Ovary (tissue), 10 donors: ENCODE data around the gene IGFBP2. TPM values are rescaled to one million over a fixed set of nuclear protein-coding genes. Genes with fewer than 3 reads are reported as not detected.

ENCODE experiments used
- DNase-seq, 5 donors: peaks; one replicate each; pipeline ENCODE4 v3.0.0-alpha.2; 2019 to 2020
- H3K27ac ChIP-seq, 2 donors: fragments of 200-600 bp; one replicate each; pipeline versions ENCODE4 v1.5.1 to v1.8.0; 2019 to 2022
- H3K27me3 ChIP-seq: fragments of 200-600 bp; one replicate; pipeline ENCODE4 v1.8.0; 2022
- H3K36me3 ChIP-seq: fragments of 200-600 bp; sonication (generic); one replicate; pipeline ENCODE4 v1.5.1; 2019
- H3K4me1 ChIP-seq: one replicate; pipeline ENCODE4 v1.8.1; 2013; ENCODE audit warnings: mild to moderate bottlenecking, moderate library complexity; ENCODE audit not compliant: insufficient read depth
- H3K4me3 ChIP-seq: fragments of 200-600 bp; sonication (generic); one replicate; pipeline ENCODE4 v1.5.1; 2017
- H3K9me3 ChIP-seq, 2 donors: fragments of 200-600 bp in 1 of 2; sonication (generic) in 1 of 2; one replicate each; pipeline versions ENCODE4 v1.5.1 to v1.8.1; 2013 to 2019; ENCODE audit warnings: mild to moderate bottlenecking in 1 of 2, moderate library complexity in 1 of 2
- CTCF ChIP-seq, 3 donors: fragments of 450-650 bp in 2 of 3; fragments of 200-600 bp in 1 of 3; IDR thresholded peaks; one replicate each; pipeline versions ENCODE4 v1.5.1 to v1.8.0; 2016 to 2022; ENCODE audit warnings: antibody characterized with exemption in 3 of 3, mild to moderate bottlenecking in 1 of 3
- EP300 ChIP-seq: sonication (generic); formaldehyde crosslinking; IDR thresholded peaks from one replicate; pipeline ENCODE4 v1.6.1; 2017; ENCODE audit warnings: antibody characterized with exemption
- POLR2A ChIP-seq: fragments of 450-650 bp; IDR thresholded peaks from one replicate; pipeline ENCODE4 v1.6.1; 2017; ENCODE audit warnings: antibody characterized with exemption, mild to moderate bottlenecking, moderate library complexity
- WGBS, 3 donors: extraction: QIAGEN DNeasy Blood & Tissue Kit in 1 of 3; methylation state at CpG; one replicate each; pipeline versions ENCODE4 v1.1.5 to v1.1.7; 2013 to 2017; 5-methylcytosine and 5-hydroxymethylcytosine counted together
- intact Hi-C, 4 donors: fragments of 100-400 bp; cut with DNase I; formaldehyde crosslinking; loops; one replicate each; pipeline versions ENCODE4 v1.11.0 to v1.15.1; 2022 to 2023
- long read RNA-seq, 3 donors: library from polyadenylated mRNA in 2 of 3; unstranded in 2 of 3; transcript quantifications; one replicate each; pipeline ENCODE4 v2.0.0 and lab custom pipeline, GENCODE V29; 2021 to 2026
- polyA plus RNA-seq, 2 donors: library from polyadenylated mRNA; stranded (reverse); fragments of 200-250 nt in 1 of 2; fragments of 350-450 nt in 1 of 2; fragmentation: Illumina TruSeq in 1 of 2; extraction: RNeasy Lipid Tissue Mini Kit (QIAGEN cat#74804) in 1 of 2; gene quantifications; one replicate each; pipeline ENCODE4 v1.2.3, GENCODE V29; 2013 to 2014
- total RNA-seq, 7 donors: library from RNA; depleted of rRNA in 2 of 7; stranded (reverse); fragments of >200 nt in 2 of 7; fragmentation: NEBNext Ultra II Directional in 3 of 7; extraction: Animal tissue kit (Norgen Biotek cat#: 25700) in 3 of 7; gene quantifications; one replicate each; pipeline versions ENCODE4 v1.1.0 to v1.2.4, GENCODE V29; 2016 to 2023
- donor health status: DM: no; HTN: no; CAD: no; lungs with moderate emphysema.
- donor health status: DM: no; HTN: no; CAD: no.
- donor health status: Bipolar disorder and iron deficiency.
- donor health status: DM: yes; HTN: yes; CAD: no.
- donor health status: DM: no; HTN: no; CAD: no.
- donor health status: DM: yes; HTN: yes; CAD: no.

Gene IGFBP2
- total RNA-seq: 100 to 1,000 TPM; 112 to 333 (median 165) TPM
- 100 to 1,000 TPM in 1 of 2 donors, 10 to 100 TPM in 1; 47.2 to 241 TPM for polyA plus RNA-seq
- long read RNA-seq, donor 1, transcript IGFBP2-201 (4 exons, 1,439 nt): major isoform, 12 of 31 reads
- long read RNA-seq, donor 1, partial matches to known transcripts: 12 of 31 reads
- long read RNA-seq, donor 1, other reads (novel, unspliced or antisense): 7 of 31 reads
- long read RNA-seq, donor 2, full-length matches to known transcripts: 283 of 511 reads
- long read RNA-seq, donor 2, partial matches to known transcripts: 65 of 511 reads
- long read RNA-seq, donor 2, other reads (novel, unspliced or antisense): 163 of 511 reads
- long read RNA-seq, donor 3, transcript IGFBP2-201 (4 exons, 1,439 nt): major isoform, 1,123 of 1,196 reads
- long read RNA-seq, donor 3, partial matches to known transcripts: 61 of 1,196 reads
- long read RNA-seq, donor 3, other reads (novel, unspliced or antisense): 12 of 1,196 reads

GRCh38 chr2:216632952-216633615 lies at the start of gene IGFBP2:
Gene IGFBP2 (plus strand): TSS chr2:216633420. CDS start chr2:216633524, 104 bp downstream.
- peak within 1 kb of the TSS; percentile 56 for H3K4me3 ChIP-seq
- no peaks in the 10 kb centered on the region for H3K9me3 ChIP-seq
- H3K27me3 ChIP-seq: no peaks in the 10 kb centered on the region
- TF ChIP-seq EP300 (no peak), POLR2A (no peak), CTCF (IDR thresholded peaks at IDR 0.05) (no peak)
- DNase-seq: peak; percentile 42 to 78 (median 65)
- WGBS, 3 donors: 0 to 1% (median 0%) methylated on average over 36 to 66 of the region's 70 CpGs
- intact Hi-C loops: no loop called here
- no peak within 1 kb of the TSS for H3K27ac ChIP-seq
- peaks cover 11% of the 10 kb centered on the region for H3K4me1 ChIP-seq
- no peaks in the 10 kb centered on the region for H3K36me3 ChIP-seq

- no peaks in the 10 kb centered on the region for H3K36me3 ChIP-seq
- no peak overlapping the region for H3K27ac ChIP-seq
- intact Hi-C loops: no loop called here
- TF ChIP-seq EP300: no peak
- no peak for TF ChIP-seq CTCF (IDR thresholded peaks at IDR 0.05)
- TF ChIP-seq POLR2A: no peak
- no peak overlapping the region for H3K4me3 ChIP-seq
- no peaks in the 10 kb centered on the region for H3K27me3 ChIP-seq
- H3K4me1 ChIP-seq: no peaks in the 10 kb centered on the region
- no peaks in the 10 kb centered on the region for H3K9me3 ChIP-seq
- DNase-seq: no peak
- 90 to 94% (median 91%) methylated on average over 5 of the region's 5 CpGs for WGBS, 3 donors
Measured at GRCh38 chr2:216583606-216584005, 49.6 kb upstream of the IGFBP2 start.

- no peaks in the 10 kb centered on the region for H3K4me1 ChIP-seq
- no peaks in the 10 kb centered on the region for H3K27me3 ChIP-seq
- no peak for DNase-seq
- H3K9me3 ChIP-seq: no peaks in the 10 kb centered on the region
- TF ChIP-seq EP300 (no peak), CTCF (IDR thresholded peaks at IDR 0.05) (no peak), POLR2A (no peak)
- no peak overlapping the region for H3K4me3 ChIP-seq
- no peak overlapping the region for H3K27ac ChIP-seq
- H3K36me3 ChIP-seq: no peaks in the 10 kb centered on the region
- 84 to 85% (median 85%) methylated on average over 8 of the region's 8 CpGs for WGBS, 3 donors
- intact Hi-C loops: no loop called here
Measured at GRCh38 chr2:216584112-216584511, 49.1 kb upstream of the IGFBP2 start.

- TF ChIP-seq POLR2A (no peak), EP300 (no peak), CTCF (IDR thresholded peaks at IDR 0.05) (no peak)
- no peak for DNase-seq
- WGBS, 3 donors: 93 to 94% (median 94%) methylated on average over 1 of the region's 1 CpG
- Histone ChIP-seq H3K36me3 (no peaks in the 10 kb centered on the region), H3K4me3 (no peak overlapping the region), H3K27ac (no peak overlapping the region), H3K4me1 (no peaks in the 10 kb centered on the region), H3K27me3 (no peaks in the 10 kb centered on the region), H3K9me3 (no peaks in the 10 kb centered on the region)
- intact Hi-C loops: no loop called here
Measured at GRCh38 chr2:216585441-216585840, 47.8 kb upstream of the IGFBP2 start.
